C4-2B (cell line): ENCODE results near the gene DCHS2.

Experiments used
- ZFX ChIP-seq: fragments of 450-650 bp; IDR thresholded peaks from 2 replicates; pipeline ENCODE4 v1.6.1; 2017
- TF ChIP-seq, protein P1 (sequence below): fragments of 450-650 bp; conservative IDR thresholded peaks from 2 replicates; pipeline ENCODE4 v1.5.1; 2017; ENCODE audit warnings: mild to moderate bottlenecking

DNA sequence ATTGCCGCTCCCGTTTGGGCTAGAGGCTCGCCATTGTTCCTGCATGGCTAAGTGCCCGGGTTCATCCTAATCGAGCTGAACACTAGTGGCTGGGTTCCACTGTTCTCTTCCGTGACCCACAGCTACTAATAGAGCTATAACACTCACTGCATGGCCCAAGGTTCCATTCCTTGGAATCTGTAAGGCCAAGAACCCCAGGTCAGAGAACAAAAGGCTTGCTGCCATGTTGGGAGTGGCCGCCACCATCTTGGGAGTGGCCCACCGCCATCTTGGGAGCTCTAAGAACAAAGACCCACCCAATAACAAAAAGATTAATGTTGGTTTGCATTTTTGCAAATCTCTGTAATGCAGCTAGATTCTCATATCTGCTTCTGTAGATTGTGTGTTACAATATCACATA, 299.0 kb downstream of the DCHS2 start:
- TF ChIP-seq, protein P1, sequence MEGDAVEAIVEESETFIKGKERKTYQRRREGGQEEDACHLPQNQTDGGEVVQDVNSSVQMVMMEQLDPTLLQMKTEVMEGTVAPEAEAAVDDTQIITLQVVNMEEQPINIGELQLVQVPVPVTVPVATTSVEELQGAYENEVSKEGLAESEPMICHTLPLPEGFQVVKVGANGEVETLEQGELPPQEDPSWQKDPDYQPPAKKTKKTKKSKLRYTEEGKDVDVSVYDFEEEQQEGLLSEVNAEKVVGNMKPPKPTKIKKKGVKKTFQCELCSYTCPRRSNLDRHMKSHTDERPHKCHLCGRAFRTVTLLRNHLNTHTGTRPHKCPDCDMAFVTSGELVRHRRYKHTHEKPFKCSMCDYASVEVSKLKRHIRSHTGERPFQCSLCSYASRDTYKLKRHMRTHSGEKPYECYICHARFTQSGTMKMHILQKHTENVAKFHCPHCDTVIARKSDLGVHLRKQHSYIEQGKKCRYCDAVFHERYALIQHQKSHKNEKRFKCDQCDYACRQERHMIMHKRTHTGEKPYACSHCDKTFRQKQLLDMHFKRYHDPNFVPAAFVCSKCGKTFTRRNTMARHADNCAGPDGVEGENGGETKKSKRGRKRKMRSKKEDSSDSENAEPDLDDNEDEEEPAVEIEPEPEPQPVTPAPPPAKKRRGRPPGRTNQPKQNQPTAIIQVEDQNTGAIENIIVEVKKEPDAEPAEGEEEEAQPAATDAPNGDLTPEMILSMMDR = no peak
- TF ChIP-seq ZFX = no peak
